HG03103 (cell line): ENCODE data around the gene IRF2.

Experiments
- ATAC-seq: cut with Tn5 transposase; IDR thresholded peaks from one replicate; pipeline ENCODE4 v1.9.1; 2021; ENCODE audit warnings: low read depth; ENCODE audit not compliant: unreplicated experiment

IRF2 gene

GRCh38 chr4:184433258-184433892 lies 41.0 kb downstream of the IRF2 start:
- ATAC-seq = no peak

- ATAC-seq = no peak
Observed at GRCh38 chr4:184432127-184432922, 42.0 kb downstream of the IRF2 start.

- ATAC-seq = no peak
Observed at GRCh38 chr4:184430163-184430562, 44.2 kb downstream of the IRF2 start.

GRCh38 chr4:184428787-184429186 lies 45.6 kb downstream of the IRF2 start:
- ATAC-seq = no peak

- ATAC-seq = no peak
Observed at GRCh38 chr4:184427687-184428086, 46.7 kb downstream of the IRF2 start.

GRCh38 chr4:184427093-184427492 lies 47.3 kb downstream of the IRF2 start:
- no peak for ATAC-seq

GRCh38 chr4:184424993-184425758 lies 49.2 kb downstream of the IRF2 start:
- ATAC-seq = no peak

GRCh38 chr4:184424279-184424678 lies 50.1 kb downstream of the IRF2 start:
- no peak for ATAC-seq

- no peak for ATAC-seq
Observed at GRCh38 chr4:184423003-184423686, 51.2 kb downstream of the IRF2 start.

GRCh38 chr4:184422378-184422777 lies 52.0 kb downstream of the IRF2 start:
- ATAC-seq = no peak

- no peak for ATAC-seq
Observed at GRCh38 chr4:184421533-184422155, 52.7 kb downstream of the IRF2 start.

- peak; percentile 45 for ATAC-seq
Observed at GRCh38 chr4:184420881-184421416, 53.4 kb downstream of the IRF2 start.

- ATAC-seq = no peak
Observed at GRCh38 chr4:184420402-184420801, 53.9 kb downstream of the IRF2 start.

GRCh38 chr4:184419976-184420375 lies 54.4 kb downstream of the IRF2 start:
- ATAC-seq = no peak

GRCh38 chr4:184417802-184418511 lies 56.4 kb downstream of the IRF2 start:
- ATAC-seq = peak; percentile 52

GRCh38 chr4:184416913-184417734 lies 57.2 kb downstream of the IRF2 start:
- peak; percentile 40 for ATAC-seq

GRCh38 chr4:184415071-184415470 lies 59.3 kb downstream of the IRF2 start:
- no peak for ATAC-seq

GRCh38 chr4:184413261-184414046 lies 60.9 kb downstream of the IRF2 start:
- no peak for ATAC-seq
